HG03558 (cell line): ENCODE measurements around the gene PRR14L.
"Not testable (repeated sequence)": the region's sequence is repeated elsewhere in the genome, so short reads cannot be mapped to it uniquely, and the experiment has no call there.

Source experiments
- ATAC-seq: cut with Tn5 transposase; IDR thresholded peaks from one replicate; pipeline ENCODE4 v1.9.1; 2021; ENCODE audit warnings: moderate number of reproducible peaks; ENCODE audit not compliant: unreplicated experiment; ENCODE audit errors: extremely low read depth

PRR14L gene

DNA sequence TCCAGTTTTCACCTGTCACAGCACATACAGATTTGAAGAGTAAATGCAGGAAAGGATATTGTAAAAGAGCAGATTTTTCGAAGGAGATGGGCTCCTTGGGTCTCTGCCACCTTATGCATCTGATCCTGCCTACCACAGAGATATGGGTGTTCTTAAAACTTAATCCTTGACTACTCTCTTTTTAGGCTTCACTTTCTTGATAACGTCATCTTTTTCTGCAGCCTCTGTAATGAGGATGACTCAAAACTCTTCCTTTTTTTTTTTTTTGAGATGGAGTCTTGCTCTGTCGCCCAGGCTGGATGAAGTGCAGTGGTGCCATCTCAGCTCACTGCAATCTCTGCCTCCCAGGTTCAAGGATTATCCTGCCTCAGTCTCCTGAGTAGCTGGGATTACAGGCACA, 7.8 kb downstream of the PRR14L start:
- no peak for ATAC-seq

DNA sequence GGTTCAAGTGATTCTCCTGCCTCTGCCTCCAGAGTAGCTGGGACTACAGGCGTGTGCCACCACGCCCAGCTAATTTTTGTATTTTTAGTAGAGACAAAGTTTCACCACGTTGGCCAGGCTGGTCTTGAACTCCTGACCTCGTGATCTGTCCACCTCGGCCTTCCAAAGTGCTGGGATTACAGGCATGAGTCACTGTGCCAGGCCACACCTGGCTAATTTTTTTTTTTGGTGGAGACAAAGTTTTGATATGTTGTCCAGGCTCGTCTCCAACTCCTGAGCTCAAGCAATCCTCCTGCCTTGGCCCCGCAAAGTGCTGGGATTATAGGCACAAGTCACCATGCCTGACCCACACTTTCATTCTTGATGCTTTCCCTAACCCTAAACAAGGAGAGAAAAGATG, 9.6 kb downstream of the PRR14L start:
- ATAC-seq: not testable (repeated sequence)

DNA sequence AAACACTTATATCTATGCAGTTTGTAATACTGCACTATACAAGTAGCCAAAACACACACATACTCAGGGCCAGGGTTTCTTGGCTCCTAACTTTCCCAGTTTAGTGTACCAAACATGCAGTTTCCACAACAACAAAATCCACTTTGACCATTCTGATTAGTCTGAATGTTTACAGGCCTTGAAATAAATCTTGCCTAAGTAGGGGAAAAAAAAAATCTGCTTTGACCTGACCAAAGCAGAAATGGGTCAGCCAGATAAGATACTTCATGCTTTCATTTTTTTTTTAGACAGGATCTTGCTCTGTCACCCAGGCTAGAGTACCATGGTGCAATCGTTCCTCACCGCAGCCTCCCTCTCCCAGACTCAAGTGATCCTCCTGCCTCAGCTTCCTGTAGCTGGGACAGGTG, 10.1 kb downstream of the PRR14L start:
- ATAC-seq: no peak

DNA sequence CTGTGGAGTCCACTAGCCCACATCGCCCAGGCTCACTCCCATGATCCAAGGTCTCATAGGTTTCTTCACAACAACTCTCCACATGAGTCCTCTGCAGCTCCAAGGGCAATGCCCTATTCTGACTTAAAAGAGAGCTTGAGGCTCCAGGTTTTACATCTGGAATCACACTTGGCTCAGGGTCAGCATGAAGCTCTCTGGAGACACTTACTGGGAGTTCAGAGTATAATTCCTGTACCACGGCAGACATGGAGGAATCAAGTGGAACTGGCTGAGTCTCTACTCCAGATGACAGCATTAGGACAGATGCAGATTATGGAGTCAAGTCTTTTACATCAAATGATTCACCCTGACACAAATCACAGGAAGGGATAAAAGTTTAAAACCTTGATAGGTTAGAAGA, 11.4 kb downstream of the PRR14L start:
- no peak for ATAC-seq

DNA sequence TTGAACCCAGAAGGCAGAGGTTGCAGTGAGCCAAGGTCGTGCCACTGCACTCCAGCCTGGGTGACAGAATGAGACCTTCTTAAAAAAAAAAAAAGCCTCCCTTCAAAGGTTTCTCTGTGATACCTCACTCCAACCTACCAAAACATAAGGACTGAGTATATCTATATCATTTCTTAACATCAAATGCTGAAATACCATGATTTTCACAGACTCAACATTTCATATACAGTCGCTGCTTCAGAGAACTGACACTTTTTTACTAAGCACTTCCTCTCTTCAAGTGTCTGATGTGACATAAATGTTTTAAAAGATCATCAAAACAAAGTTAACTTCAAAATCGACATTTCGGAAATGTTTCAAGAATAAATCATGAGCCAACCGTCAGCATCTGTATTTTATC, 12.0 kb downstream of the PRR14L start:
- no peak for ATAC-seq

DNA sequence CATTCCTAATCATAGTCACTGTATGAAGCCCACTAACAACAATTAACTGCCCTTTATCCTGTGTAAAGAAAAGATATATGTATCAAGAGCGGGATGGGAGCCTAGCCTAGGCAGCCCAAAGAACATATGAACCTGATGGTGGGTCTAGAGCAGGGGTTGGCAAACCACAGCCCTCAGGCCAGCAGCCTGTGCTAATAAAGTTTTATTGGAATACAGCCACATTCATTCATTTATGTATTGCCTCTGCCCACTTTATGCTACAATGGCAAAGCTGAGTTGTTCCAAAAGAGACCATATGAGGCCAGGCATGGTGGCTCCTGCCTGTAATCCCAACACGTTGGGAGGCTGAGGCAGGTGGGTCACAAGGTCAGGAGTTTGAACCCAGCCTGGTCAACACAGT, 13.5 kb downstream of the PRR14L start:
- no peak for ATAC-seq

DNA sequence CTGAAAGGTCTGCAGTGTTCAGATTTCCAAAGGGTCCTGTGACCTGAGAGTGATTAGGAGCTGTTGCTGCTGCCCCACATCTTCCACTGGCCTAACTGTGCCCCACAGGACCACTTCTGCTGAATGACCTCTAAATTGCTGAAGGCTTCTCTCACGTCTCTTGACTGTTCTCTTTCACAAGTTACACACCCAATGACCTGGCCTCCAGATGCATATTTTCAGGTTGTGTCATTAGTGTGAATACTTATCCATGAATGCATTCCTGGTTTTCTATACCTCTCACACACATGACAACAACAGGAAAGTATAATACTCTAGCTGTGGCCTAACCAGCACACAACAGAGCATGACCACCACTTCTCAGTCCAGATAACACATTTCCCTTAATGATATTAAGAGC, 15.4 kb downstream of the PRR14L start:
- ATAC-seq: no peak

DNA sequence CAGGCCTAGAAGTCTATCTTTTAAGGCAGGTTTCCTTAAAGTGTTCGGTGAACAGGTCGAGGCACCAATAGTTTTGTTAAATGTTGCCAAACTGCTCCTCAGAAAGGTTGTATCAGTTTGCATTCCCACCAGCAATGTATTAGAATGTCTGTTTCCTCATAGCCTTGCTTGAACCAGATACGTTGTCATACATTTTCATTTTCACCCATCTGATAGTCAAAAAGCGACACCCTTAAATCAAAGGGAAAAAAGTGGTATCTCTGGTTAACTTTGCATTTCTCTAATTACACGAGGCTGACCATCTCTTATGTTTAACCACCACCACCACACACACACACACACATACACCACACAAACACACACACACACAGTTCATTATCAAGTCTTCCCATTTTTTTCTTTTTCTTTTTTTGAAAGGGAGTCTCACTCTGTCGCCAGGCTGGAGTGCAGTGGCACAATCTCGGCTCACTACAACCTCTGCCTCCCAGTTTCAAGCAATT, 16.3 kb downstream of the PRR14L start:
- no peak for ATAC-seq

DNA sequence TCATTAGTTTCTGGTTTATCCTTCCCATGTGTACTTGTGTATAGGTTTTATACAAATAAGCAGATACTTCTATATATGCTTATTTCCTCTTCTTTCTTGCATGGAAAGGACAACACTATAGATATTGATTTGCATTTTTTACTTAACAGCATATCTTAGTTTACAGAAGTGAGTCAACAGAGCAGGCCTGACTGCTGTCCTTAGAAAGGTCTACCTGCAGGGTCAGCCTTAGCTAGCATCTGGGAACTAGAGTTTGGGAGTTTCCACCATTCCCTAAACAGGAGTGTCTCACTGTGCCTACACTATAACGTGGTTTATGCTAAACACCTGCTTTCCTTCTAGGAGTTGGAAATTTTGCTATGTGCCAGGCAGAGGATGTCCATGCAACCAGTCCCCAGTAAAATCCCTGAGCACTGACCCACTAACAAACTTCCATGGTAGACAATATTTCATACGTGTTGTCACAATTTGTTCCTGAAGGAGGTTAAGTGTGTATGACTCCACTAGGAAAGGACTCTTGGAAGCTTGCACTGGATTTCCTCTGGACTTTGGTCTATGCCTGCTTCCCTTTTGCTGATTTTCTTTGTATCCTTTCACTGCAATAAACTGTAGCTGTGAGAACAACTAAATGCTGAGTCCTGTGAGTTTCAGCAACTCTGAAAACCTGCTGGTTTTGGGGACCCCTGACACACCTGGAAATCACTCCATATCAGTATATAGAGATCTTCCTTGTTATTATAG, 17.7 kb downstream of the PRR14L start:
- ATAC-seq: no peak

DNA sequence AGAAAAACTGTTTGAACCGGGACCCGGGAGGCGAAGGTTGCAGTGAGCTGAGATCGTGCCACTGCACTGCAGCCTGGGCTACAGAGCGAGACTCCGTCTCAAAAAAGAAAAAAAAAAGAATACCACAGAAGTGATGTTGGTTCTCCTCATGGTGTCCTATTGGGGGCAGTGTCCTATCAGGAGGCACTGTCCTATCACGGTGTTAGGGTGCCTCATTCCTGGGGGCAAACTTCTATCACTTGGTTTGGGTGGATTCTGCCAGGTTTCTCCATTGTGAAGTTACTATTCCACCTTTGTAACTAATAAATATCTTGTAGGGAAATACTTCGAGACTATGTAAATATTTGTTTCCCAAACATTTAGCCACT, 19.6 kb downstream of the PRR14L start:
- ATAC-seq: no peak

DNA sequence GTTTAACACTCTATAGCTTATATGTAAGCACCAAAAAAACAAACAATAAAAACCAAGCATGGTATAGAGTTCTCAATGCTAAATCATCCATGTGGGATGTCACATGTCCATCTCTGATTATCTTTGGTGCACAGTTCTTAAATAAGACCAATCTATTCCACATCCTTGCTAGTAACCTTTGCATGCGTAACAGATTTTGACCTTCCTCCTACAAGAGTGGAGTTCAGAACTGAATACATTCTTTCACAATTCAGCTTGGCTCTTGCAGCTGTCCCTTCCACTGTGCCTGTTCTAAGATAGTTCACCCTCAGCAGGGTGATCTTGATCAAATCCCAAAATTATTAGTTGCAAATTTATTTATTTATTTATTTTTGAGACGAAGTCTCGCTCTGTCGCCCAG, 21.1 kb downstream of the PRR14L start:
- no peak for ATAC-seq

DNA sequence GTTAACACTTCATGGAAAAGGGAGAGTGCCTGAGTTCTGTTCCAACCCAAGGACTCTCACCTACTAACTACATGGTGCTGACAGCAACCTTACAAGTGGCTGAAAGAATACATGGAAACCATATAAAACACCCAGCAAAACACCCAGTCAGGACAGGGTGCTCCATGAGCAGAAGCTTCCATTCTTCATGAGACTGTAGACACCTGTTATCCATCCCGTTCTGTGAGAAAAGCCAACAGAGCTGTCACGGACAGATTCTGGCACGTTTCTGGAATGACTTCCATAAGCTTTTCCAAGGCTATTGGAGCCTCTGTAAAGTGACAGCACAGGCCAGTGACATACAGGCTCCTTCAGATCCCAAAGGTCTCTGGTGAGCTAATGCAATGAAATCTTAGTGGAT, 23.2 kb downstream of the PRR14L start:
- ATAC-seq: no peak

DNA sequence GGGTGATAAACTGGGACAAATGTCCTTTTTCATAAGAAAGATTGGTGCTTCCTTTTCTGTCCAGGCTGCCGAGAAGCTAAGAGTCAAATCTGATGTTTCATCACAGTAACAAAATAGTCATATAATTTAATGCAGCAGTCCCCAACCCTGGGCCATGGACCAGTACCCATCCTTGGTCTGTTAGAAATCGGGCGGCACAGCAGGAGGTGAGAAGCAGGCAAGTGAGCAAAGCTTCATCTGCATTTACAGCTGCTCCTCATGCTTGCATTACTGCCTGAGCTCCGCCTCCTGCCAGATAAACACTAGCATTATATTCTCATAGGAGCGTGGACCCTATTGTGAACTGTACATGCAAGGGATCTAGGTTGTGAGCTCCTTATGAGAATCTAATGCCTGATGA, 26.2 kb downstream of the PRR14L start:
- no peak for ATAC-seq

DNA sequence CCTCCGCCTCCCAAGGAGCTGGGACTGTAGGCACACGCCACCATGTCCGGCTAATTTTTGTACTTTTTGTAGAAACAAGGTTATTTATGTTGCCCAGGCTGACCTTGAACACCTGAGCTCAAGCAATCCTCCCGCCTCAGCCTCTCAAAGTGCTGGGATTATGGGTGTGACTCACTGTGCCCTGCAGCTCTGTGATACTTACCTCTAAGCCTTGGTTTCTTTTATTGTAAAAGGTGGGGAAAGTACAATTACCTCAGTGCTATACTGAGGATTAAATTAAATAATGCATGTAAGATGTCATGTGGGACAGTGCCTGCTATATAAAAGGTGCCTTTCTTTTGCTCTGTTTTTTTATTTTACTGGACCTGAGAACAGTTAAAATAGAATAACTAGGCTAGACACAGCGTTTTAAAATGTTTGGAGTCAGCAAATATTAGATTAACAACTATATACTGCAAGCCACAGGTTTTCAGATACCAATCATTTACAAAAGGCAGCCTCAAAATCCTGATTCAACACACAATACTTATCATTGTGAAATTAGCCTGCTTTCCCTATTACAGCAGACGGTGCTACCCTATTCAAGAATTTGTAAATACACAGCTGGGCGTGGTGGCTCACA, 30.0 kb downstream of the PRR14L start:
- ATAC-seq: no peak

DNA sequence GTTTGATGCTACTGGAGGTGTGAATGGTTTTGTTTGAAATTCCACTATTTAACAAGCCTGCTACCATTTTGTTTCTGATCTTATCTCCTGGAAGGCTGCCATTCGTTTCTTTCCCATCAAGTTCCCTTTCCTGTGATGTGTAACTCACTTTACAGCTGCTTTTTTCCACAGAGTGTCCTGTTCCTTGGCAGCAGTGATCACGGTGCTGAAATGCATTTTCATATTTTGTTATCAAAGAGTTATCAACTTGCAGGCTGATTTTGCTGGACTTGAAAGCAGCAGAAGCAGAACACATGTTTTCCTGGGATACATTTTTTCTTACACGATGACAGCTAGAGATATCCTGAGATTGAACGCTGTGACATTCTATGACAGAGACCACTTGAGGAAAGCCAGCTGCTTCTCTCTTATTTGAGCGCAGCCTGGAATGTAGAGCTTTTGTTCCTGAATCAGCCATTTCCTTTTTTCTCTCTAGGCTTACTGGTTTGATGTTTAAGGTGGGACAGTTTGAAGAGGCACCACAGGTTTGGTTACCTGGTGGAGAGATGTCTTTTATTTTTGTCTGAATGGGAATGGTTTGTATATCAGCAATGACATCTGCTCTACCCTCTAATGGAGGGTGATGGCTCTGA, 34.7 kb downstream of the PRR14L start:
- no peak for ATAC-seq

DNA sequence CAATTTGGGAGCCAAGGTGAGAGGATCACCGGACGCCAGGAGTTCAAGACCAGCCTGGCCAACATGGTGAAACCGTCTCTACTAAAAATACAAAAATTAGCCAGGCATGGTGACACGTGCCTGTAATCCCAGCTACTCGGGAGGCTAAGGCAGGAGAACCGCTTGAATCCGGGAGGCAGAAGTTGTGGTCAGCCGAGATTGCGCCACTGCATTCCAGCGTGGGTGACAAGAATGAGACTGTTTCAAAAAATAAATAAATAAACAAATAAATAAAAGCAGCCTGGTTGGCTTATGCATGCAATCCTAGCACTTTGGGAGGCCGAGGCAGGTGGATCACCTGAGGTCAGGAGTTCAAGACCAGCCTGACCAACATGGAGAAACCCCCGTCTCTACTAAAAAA, 38.7 kb downstream of the PRR14L start:
- ATAC-seq: not testable (repeated sequence)

DNA sequence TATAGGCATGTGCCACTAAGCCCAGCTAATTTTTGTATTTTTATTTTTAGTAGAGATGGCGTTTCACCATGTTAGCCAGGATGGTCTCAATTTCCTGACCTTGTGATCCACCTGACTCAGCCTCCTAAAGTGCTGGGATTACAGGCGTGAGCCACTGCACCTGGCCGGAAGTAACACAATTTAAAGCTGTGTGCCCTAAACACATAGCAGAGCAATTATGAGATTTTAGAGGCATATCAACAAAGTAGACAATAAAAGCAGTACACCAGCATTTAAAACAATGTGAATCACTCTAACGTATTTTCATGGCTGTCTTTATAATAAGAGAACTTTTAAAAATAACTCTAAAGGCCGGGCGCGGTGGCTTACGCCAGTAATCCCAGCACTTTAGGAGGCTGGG, 42.4 kb downstream of the PRR14L start:
- ATAC-seq: no peak

DNA sequence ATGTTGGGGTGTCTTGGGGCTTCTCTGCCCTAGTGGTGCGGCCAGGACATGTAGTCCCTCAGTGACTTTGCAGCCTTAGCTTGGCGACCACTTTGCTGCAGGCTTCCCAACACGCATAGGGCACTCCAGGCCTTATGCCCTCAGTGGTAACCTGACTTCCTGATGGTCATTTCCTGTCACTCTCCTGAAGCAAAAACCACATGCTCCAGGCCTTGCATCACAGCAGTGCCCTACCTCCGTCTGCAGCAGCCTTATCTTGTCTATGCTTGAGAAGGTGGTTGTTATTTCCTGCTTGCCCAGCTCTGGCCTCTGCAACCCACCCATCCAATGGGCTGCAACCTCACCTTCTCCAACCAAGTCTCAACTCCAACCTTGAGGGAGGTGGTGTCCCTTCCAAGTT, 54.5 kb downstream of the PRR14L start:
- no peak for ATAC-seq

DNA sequence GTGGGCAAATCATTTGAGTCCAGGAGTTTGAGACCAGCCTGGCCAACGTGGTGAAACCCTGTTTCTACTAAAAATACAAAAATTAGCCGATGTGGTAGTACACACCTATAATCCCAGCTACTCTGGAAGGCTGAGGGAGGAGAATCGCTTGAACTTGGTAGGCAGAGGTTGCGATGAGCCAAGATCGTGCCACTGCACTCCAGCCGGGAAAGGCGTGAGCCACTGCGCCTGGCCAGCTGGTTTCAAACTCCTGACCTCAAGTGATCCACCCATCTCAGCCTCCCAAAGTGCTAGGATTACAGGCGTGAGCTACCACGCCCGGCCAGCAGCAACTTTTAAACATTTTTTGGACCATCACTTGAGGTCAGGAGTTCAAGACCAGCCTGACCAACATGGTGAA, 55.9 kb downstream of the PRR14L start:
- not testable (repeated sequence) for ATAC-seq

DNA sequence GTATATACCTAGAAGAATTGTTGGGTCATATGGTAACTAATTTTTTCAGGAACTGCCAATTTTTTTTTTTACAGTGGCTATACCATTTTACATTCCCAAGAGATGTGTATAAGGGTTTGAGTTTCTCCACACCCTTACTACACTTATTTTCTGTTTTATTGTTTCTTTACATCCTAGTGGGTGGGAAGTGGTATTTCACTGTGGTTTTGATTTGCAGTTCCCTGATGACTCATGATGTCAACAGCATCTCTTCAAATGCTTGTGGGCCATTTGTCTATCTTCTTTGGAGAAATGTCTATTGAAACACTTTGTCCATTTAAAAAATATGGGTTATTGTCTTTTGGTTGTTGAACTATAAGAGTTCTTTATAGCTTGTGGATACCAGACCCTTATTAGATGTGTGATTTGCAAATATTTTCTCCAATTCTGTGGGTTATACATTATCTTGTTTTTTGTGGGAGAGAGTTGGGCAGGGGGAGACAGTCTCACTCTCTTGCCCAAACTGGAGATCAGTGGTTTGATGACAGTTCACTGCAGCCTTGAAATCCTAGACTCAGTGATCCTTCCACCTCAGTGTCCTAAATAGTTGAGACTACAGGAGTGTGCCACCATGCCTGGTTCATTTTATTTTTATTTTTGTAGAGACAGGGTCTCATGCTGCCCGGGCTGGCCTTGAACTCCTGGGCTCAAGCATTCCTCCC, 57.6 kb downstream of the PRR14L start:
- ATAC-seq: no peak

DNA sequence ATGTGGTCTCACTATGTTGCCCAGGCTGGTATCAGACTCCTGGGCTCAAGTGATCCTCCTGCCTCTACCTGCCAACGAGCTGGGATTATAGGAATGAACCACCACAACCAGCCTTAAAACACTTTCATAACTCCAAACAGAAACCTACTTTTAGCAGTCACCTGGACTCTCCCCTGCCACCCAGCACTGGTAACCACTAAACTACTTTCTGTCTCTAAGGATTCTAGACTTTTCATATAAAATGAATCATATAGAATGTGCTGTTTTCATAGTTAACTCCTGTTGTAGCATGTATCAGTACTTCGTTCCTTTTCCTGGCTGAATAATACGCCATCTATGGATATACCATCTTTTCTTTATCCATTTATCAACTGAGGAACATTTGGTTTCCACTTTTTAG, 58.5 kb downstream of the PRR14L start:
- ATAC-seq: no peak
